IPS-11a (cell line): ENCODE measurements around the gene MRPS2.
"Not testable (repeated sequence)": the region's sequence is repeated elsewhere in the genome, so short reads cannot be mapped to it uniquely, and the experiment has no call there.

Experiments
- H3K4me3 ChIP-seq: one replicate; pipeline ENCODE4 v1.5.1; 2013; ENCODE audit warnings: low read depth, low read length, control low read depth

MRPS2 gene

DNA sequence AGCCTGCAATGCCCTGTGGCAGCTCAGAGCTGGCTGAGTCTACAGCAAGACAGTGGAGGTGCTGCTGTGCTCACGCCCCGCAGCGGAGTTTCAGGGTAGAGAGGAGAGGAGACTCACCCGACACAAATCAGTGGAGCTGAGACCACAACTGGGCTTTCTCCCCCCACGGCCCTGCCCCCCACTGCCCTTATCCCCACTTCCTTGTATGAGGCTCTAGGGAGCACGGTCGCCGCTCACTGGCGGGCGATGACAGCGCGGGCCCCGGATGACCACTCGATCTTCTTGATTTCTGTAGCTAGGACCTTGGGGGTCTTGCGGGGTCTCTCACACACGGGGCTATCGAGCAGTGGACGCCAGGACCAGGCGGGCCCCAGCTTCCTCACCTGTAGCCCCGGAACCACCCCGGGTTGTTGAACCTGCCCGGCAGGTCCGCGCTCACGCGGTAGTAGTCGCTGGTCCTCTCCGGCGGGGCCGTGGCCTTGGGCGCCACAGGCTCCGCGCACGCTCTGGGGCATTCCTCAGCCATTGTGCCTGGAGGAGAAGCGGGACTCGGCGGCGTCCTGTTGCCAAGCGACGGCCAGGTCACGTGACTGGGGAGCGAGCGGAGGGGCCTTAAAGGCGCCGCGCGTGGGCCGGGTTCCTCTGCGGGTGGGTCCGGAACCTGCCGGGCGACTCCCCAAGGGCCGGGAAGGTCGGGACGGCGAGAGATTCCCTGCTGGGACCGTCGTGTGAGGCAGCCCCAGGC, 984 bp upstream of the MRPS2 start:
- peak overlapping the region; percentile 73 for H3K4me3 ChIP-seq

DNA sequence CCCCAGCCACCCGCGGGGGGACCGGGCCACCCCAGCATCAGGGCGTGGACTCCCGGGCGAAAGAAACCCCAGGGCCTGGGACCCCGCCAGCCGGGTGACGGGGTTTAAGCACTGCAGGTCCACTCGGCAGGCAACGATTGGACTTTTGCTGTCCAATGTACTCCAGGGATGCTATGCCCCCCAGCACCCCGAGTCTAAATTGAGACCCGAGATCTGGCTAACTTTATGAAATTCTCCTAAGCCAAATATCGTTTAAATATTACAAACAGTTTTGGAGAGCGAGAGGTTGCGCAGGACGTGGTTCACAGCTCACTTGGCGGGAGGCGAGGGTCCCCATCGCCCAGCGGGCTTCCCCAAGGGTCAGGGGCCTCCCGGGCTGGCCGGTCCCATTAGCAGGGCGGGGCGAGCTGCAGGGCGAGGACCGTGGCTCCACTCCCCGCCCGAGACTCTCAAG, 384 bp upstream of the MRPS2 start:
- peak overlapping the region; percentile 73 for H3K4me3 ChIP-seq

DNA sequence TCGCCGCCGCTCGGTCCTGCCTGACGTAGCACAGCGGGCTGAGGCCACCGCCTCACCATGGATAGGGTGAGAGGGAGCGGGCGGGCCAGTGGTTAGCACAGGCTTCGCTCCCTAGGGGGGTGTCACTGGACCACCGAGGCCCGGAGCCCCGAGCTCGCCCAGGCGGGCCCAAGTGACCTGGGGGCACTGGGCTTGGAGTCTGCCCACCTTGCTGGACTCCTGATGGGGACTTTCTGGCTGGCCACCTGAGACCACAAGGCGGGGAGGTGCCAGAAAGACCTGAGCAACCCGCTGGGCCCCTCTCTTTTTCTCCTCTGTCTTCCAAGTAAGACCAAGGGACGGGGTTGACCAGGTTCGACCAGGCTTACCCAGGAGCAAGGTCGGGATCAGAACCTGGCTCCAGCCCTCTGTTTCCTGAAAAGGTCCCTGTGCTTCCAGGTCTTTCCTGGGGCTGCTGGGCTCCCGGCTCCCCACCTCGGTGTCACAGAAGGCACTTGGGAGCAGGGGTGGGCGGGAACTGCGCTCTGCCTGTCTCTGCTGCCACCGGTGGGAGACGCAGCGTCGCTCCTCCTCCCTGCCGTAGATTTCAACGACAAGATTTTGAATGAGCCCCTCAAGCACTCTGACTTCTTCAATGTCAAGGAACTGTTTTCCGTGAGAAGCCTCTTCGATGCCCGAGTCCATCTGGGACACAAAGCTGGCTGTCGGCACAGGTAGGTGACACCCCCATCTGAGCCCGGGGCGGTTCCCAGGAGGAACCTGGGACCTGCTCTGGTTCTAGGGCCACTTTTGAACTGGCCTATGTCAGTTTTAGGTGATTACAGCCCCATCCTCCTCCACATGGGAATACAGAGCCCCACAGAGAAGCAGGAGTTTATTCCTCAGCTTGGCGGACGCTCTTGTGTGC, 1.0 kb downstream of the MRPS2 start:
- peak overlapping the region; percentile 73 for H3K4me3 ChIP-seq

DNA sequence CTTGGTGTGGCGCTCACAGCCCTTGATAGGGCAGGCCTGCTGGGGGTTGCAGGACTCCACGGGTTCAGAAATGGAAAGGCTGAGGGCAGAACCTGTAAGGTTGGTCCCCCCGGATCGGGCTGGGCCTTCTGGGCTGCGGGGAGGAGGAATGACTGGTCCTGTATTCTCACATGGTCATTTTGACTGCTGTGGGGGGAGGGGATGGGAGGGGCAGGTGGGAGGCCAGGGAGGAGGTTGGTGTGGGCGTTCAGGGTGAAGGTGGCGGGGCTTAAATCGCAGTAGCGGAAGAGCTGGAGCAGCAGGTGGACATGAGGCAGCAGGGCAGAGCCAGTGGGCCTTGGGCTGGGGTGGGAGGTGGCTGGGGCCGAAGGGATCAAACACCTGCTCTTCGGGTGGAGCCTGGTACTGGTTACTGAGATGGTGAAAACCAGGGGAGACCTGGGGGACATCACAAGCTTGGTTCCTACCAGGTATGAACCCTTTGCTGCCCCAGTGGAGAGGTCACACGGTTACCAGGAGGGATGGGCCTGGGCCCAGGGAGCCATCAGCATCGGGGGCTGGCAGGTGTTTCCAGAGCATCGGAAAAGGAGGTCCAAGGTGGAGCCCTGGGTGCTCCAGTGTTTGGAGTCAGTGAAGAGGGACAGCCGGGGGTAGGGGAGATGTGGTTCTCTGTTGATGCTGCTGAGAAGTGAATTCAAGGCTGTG, 1.8 kb downstream of the MRPS2 start:
- no peak overlapping the region for H3K4me3 ChIP-seq

DNA sequence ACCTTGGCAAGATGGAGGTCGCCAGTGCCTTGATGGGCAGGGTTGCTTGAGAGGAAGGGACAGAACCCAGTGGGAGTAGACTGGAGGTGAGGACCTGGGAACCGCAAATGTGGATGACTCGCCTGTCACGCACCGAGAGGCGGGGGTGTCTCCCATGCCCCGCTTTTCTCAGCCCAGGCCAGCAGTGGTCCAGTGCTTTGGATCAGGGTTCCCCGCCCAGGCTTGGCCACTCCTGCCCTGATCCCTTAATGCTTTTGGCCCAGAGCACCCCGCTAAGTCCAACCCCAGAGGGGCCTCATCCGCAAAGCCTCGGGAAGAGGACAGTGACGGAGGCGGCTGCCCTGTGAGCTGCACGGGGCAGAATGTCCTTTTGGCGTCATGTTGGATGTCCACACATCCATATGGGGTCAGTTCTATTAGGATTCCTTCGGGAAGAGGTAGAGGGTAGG, 2.4 kb downstream of the MRPS2 start:
- no peak overlapping the region for H3K4me3 ChIP-seq

DNA sequence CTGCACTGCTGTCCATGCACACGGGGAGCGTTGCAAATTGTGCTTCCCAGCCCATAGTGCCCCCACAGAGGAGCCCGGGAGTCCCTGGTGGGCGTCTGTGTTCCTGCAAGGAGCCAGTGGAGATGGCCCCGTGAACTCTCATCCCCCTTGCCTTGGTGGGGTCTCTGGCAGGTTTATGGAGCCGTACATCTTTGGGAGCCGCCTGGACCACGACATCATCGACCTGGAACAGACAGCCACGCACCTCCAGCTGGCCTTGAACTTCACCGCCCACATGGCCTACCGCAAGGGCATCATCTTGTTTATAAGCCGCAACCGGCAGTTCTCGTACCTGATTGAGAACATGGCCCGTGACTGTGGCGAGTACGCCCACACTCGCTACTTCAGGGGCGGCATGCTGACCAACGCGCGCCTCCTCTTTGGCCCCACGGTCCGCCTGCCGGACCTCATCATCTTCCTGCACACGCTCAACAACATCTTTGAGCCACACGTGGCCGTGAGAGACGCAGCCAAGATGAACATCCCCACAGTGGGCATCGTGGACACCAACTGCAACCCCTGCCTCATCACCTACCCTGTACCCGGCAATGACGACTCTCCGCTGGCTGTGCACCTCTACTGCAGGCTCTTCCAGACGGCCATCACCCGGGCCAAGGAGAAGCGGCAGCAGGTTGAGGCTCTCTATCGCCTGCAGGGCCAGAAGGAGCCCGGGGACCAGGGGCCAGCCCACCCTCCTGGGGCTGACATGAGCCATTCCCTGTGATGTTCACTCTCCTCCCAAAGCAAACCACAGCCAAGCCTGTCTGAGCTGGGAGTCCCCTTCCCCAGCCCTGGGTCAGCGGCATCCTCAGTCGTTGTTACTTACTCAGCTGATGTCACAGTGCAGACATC, 3.1 kb downstream of the MRPS2 start:
- H3K4me3 ChIP-seq = no peak overlapping the region

DNA sequence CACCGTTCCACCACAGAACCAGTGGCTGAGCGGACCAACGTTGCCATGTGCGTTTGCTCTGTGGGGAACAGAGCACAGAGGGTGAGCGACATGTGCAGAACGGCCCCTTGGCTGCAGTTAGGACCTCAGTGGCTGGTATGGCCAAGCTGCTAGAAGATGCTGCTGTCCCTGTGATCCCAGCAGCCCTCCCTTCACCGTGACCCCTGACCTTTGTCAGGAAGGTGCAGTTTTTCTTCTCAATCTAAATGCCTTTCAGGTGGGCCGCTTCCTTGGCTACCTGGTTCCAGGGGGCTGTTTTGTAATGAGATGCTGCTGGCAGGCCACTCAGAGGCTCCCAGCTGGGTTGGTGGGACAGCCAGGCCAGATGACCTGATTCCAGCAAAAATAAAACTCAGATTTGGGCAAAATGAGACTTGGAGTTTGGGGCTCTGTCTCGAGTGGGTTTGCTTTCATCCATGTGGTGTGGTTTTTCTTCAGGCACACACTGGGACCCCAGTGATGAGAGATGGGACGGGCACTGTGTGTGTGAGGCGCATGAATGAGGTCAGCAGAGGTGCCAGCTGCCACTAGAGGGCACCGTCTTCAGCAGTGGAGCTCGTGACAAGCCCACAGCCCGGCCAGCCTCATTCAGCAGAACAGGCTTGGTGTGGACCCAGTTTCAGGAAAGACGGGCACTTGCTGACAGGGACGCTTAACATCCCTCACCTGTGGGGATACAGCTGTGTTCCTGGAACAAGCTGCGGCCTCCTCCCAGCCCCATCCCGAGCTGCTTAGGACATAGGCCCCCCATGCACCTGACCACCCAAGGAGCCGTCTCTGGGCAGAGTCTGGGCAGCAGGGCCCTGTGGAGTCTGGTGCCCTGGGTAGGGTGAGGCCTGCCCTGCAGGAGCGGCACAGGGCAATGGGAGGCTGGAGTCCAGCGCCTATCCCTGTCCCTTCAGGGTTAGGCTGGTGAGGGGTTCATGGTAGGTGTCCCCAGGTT, 4.1 kb downstream of the MRPS2 start:
- H3K4me3 ChIP-seq = no peak overlapping the region

DNA sequence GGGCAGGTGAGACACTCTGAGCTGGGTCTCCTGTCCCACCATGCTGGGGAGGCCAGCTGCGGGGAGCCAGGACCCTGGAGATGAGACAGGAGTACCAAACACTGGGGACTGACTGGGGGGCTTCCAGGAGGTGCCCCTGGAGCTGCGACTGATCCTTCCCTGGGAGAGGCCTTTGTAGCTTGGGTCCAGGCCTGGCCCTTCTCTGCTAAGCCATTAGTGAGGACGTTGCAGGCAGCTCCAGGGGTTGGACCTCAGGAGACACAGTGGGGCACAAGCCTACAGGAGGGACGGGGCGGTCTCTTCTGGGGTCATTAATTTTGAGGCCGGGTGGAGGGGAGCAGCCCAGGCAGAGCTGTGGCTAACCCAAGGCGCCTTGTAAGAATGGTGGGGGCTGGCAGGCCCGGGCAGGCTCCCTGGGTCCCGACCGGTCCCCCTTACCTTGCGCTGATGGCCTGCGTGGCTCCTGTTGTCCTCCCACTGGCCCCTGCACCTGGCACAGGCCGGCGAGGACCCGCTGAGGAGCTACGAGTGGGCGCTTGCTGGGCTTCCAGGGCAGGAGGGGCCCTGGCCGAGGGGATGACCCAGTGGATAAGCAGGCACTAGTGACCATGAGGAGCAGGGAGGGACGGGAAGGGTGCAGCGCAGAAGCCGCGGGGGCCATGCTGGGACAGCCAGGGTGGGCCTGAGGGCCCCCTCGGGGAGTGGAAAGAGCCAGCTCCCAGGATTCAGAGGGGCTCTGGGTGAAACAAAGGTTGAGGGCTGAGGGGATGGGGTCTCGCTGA, 5.1 kb downstream of the MRPS2 start:
- no peak overlapping the region for H3K4me3 ChIP-seq

DNA sequence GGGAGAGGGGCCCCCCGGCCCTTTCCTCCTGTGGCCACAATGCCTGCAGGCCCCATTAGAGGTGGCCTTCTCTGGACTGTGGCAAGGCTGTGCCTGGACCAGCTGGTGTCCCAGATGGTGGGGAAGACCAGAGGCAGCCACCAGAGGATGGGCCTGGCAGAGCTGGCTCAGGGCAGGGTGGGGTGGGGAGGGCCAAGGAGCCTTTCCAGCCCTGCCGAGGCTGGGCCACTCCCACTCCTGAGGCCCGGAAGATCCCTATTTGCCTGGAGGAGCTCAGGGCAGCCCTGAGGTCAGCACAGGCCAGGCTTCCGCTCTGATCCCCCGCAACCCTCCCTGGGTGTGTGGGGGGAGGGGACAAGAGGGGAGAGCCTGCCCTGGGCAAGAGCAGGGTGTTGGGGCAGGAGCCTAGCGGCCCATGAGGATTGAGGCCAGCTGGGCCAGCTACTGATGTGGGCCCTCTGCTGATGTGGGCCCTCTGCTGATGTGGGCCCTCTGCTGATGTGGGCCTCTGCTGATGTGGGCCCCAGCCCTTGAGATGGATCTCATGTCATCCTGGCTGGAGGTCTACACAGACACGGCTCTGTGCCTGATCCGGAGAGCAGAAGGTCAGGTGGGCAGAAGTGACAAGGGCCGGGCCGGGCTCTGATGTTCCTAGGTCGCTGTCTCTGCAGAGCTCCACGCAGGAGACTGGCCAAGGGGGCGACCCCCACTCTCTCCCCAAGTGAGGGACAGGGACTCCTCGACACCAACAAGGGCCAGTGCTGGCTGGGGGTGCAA, 6.0 kb downstream of the MRPS2 start:
- no peak overlapping the region for H3K4me3 ChIP-seq

DNA sequence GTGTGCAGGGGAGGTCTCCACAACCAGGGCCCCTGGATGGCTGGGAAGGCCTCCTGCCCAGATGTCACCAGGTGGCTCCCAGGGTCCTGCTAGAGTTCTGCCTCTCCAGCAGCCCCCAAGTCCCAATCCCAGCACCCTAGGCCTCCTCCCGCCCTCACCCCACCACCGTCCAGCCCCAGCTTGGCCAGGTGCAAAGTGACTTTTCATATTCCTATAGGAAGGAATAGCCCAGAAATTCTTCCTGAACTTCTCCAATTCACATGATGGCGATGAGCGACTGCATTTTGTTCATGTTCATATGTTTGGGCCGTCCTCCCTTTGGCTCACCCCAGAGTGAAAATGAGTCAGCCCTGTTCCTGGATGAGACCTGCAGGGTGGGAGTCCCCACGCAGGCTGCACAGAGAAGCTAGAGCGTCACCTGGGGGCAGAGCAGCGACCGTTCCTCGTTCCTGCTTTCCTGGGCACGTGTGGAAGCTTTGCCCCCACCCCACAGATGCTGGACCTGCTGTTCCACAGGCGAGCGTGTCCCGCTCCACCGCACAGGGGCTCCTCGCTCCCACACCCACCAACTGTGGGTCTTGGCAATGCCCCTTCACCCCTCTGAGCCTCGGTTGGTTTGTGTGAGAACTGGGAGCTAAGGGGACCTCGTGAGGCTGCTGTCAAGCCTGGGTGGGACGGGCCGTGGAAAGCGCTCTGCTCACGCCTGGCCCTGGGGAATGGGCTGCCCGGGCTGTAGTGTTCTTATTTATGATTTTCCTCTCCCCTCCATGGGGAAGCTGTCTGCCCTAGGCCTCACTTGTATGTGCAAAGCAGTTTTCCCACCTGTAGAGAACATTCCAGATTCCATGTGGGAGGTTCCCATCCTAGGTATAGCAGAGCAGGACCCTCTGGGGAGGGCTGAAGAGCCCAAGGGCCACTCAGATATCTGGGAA, 6.9 kb downstream of the MRPS2 start:
- no peak overlapping the region for H3K4me3 ChIP-seq

DNA sequence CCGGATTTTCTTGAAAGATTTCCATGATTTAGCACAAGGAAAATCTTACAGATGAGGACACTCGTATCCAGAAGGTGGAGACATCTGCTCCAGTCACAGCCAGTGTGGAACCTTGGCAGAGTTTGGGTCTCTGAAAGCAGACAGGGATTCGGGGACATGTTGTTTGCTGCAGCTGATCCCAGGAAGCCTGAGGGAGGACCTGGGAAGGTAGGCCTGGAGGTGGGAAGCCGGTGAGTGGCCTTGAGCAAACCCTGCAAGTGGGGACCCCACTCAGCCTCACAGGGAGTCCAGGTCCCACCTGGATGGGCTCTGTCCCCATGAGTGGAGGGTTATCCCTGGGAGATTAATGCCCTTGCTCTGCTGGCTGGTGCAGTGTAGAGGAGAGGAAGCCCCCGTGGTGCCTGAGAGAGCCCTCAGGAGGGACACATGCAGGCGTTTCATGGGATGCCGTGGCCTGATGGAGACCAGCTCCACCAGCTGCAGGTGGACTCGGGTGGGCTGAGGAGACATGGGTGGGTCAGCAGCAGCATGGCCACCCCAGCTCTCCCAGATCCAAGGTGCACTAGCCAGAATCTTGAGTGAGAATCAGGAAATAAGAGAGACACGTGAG, 7.8 kb downstream of the MRPS2 start:
- H3K4me3 ChIP-seq = no peak overlapping the region

DNA sequence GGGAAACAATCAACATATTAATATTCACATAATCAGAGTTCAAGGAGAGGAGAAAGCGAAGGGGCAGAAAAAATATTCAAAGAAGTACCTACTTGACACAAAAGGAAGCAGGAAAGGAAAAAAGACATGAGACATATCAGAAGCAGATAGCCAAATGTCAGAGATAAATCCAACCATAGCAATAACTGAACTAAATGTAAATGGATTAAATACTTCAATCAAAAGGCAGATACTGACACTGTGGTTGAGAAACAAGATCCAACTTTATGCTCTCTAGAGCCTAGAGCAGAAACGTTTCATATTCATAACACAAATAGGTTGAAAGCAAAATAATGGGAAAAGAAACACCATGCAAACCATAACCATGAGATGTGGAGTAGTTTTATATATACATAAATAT, 9.0 kb downstream of the MRPS2 start:
- H3K4me3 ChIP-seq = no peak overlapping the region

DNA sequence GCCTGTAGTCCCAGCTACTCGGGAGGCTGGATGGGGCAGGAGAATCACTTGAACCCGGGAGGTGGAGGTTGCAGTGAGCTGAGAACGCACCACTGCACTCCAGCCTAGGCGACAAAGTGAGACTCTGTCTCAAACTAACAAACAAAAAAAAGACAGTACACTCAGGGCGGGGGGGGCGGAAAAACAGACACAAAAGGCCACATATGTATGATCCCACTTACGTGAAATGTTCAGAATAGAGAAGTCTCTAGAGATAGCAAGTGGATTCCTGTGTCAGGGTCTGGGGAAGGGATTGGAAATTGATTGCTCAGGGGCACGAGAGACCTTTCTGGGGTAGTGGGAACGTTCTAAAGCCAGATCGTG, 11.7 kb downstream of the MRPS2 start:
- H3K4me3 ChIP-seq = no peak overlapping the region

DNA sequence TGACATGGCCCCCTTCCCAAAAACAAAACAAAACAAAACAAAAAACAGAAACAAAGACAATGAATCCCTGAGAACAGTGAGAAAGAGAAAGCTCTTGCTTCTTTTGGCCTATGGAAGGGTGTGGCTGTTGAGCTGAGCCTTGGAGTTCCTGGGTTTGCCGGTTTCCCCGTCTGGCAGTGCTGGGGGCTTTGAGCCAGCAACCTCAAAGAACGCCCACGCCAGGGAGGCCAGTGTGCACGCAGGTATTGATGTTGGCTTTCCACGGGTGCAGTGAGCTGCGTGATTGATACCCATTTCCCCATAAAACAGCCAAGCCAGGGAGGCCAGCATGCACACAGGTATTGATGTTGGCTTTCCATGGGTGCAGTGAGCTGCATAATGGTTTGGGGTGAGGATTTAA, 12.4 kb downstream of the MRPS2 start:
- no peak overlapping the region for H3K4me3 ChIP-seq

DNA sequence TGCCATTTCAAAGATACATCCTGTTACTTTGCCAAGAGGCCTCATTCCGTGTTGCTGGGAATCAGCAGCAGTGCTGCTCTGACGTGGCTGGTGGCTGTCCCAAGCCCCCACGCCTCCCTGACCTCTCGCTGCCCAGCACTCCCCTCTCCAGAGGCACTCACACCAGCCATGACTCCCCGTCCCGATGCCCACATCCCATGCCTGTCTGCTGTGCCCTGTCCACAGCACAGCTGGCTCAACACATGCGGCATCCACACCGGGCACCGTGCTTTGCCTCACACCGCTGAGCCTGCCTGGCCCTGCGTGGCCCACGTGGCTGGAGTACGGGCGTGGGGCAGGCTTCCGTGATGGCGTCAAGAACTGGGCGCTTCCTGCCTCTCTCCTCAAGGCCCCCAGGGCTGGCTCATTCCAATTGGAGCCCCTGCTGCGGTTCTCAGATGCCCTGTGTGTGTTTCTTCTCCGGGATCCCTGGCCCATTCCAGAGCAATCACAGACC, 12.9 kb downstream of the MRPS2 start:
- H3K4me3 ChIP-seq = no peak overlapping the region

DNA sequence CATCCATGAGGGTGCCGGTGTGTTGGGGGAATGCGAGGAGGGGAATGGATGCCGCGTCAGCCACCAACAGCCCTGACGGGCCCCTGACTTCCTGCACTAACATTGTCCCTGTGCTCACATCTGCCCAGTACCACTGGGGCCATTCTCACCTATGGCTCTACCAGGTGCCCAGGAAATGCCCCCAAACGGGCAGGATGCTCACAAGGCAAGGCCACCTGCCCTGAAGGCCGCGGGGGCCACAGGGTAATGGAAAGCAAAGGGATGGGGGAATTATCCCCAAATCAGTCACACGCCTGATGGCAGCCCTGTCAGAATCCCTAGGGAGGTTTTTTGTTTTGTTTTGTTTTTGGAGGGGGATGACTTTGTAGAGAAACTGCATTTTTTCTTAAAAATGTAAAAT, 13.4 kb downstream of the MRPS2 start:
- not testable (repeated sequence) for H3K4me3 ChIP-seq
